Tibial nerve (tissue), 4 donors: ENCODE measurements around the gene SH3TC2. TPM values are rescaled to one million over a fixed set of nuclear protein-coding genes. Genes with fewer than 3 reads are reported as not detected.

Experiments used
- DNase-seq, 2 donors: peaks; one replicate each; pipeline ENCODE4 v3.0.0-alpha.2; 2019; ENCODE audit warnings: low spot score in 2 of 2
- H3K27ac ChIP-seq, 4 donors: fragments of 200-600 bp; sonication (generic) in 3 of 4; one replicate each; pipeline ENCODE4 v1.5.1; 2017 to 2019; ENCODE audit warnings: mild to moderate bottlenecking in 1 of 4
- H3K27me3 ChIP-seq, 2 donors: fragments of 200-600 bp; sonication (generic) in 1 of 2; one replicate each; pipeline versions ENCODE4 v1.5.1 to v1.6.0; 2017 to 2019
- H3K36me3 ChIP-seq, 3 donors: fragments of 200-600 bp; sonication (generic); one replicate each; pipeline ENCODE4 v1.5.1; 2018 to 2019
- H3K4me1 ChIP-seq, 4 donors: fragments of 200-600 bp; sonication (generic) in 3 of 4; one replicate each; pipeline ENCODE4 v1.5.1; 2017 to 2019
- H3K4me3 ChIP-seq, 4 donors: fragments of 200-600 bp; sonication (generic) in 3 of 4; one replicate each; pipeline ENCODE4 v1.5.1; 2017 to 2019; ENCODE audit warnings: mild to moderate bottlenecking in 1 of 4, moderate library complexity in 1 of 4
- H3K9me3 ChIP-seq, 4 donors: fragments of 200-600 bp; sonication (generic) in 3 of 4; one replicate each; pipeline ENCODE4 v1.5.1; 2017 to 2019
- EP300 ChIP-seq, 2 donors: sonication (generic); formaldehyde crosslinking; IDR thresholded peaks; one replicate each; pipeline ENCODE4 v1.6.1; 2017; ENCODE audit warnings: antibody characterized with exemption in 2 of 2, mild to moderate bottlenecking in 1 of 2
- POLR2A ChIP-seq, 2 donors: fragments of 450-650 bp; IDR thresholded peaks; one replicate each; pipeline ENCODE4 v1.6.1; 2017; ENCODE audit warnings: antibody characterized with exemption in 2 of 2, mild to moderate bottlenecking in 2 of 2, moderate library complexity in 2 of 2
- WGBS, 2 donors: methylation state at CpG; one replicate each; pipeline ENCODE4 v1.1.5; 2018; 5-methylcytosine and 5-hydroxymethylcytosine counted together
- total RNA-seq, 4 donors: library from RNA; depleted of rRNA; stranded (reverse); fragments of >200 nt; gene quantifications; one replicate each; pipeline ENCODE4 v1.1.0, GENCODE V29; 2016
- TF ChIP-seq, protein P1 (sequence below), 5 experiments: fragments of 200-600 bp in 3 of 5; fragments of 450-650 bp in 2 of 5; sonication (generic) in 3 of 5; IDR thresholded peaks; one replicate each; pipeline ENCODE4 v1.5.1; 2016 to 2019; ENCODE audit warnings: antibody characterized with exemption in 5 of 5, mild to moderate bottlenecking in 3 of 5, moderate library complexity in 2 of 5

SH3TC2 gene
- total RNA-seq, 4 donors from 2014 or later, result 37.2 to 92.1 (median 83.9) TPM

DNA sequence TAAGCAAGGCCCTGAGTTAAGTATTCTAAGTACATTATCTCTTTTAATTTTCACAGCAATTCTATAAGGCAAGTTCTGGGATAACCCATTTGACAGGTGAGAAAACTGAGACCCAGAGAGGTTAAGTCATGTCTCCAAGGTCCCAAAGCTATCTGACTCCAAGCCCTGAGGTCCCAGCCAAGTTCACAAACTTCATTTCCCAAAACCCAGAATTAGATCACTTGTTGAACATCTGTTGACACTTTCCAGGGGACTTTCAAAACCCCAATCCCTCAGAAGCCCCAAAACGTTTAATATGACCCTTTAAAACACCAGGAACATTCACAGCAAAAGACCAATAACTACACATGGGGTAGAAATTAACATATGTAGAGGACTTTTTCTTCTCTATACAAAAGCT is 72.0 kb downstream of the SH3TC2 start:
- TF ChIP-seq EP300 (IDR thresholded peaks at IDR 0.05), result no peak
- WGBS, 2 donors, result 41 to 48% methylated on average over 1 of the region's 1 CpG

DNA sequence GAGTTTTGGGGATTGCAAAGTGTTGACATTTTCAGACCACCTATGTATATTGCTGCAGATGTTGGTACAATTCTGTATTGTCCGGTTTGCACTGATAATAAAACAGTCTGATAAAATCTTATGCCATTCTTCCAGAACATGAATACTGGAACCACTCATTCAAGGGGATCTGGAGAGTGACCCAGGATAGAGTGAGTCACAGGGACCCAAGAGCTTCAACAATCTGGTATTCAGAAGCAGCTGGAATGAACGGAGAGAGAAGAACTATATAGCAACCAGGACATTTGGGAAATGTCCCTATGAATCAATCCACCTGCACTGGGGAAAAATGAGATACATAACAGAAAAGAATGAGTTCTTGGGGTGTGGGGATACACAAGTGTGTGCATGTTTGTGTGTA is 73.3 kb downstream of the SH3TC2 start:
- Histone ChIP-seq H3K27me3 (no peaks in the 10 kb centered on the region), H3K36me3 (no peaks in the 10 kb centered on the region), H3K9me3 (no peaks in the 10 kb centered on the region), H3K27ac (no peak overlapping the region), H3K4me1 (no peaks in the 10 kb centered on the region), H3K4me3 (no peak overlapping the region)
- WGBS, 2 donors, result 67 to 77% methylated on average over 2 of the region's 2 CpGs
- DNase-seq, result no peak
- TF ChIP-seq POLR2A (IDR thresholded peaks at IDR 0.05), result no peak
- TF ChIP-seq, protein P1, sequence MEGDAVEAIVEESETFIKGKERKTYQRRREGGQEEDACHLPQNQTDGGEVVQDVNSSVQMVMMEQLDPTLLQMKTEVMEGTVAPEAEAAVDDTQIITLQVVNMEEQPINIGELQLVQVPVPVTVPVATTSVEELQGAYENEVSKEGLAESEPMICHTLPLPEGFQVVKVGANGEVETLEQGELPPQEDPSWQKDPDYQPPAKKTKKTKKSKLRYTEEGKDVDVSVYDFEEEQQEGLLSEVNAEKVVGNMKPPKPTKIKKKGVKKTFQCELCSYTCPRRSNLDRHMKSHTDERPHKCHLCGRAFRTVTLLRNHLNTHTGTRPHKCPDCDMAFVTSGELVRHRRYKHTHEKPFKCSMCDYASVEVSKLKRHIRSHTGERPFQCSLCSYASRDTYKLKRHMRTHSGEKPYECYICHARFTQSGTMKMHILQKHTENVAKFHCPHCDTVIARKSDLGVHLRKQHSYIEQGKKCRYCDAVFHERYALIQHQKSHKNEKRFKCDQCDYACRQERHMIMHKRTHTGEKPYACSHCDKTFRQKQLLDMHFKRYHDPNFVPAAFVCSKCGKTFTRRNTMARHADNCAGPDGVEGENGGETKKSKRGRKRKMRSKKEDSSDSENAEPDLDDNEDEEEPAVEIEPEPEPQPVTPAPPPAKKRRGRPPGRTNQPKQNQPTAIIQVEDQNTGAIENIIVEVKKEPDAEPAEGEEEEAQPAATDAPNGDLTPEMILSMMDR (IDR thresholded peaks at IDR 0.05), result no peak

More for the DNA sequence above, 72.0 kb downstream of the SH3TC2 start:
- H3K27me3 ChIP-seq, result no peaks in the 10 kb centered on the region
- no peak overlapping the region for H3K4me3 ChIP-seq
- H3K4me1 ChIP-seq, result no peaks in the 10 kb centered on the region
- DNase-seq, result no peak
- no peak overlapping the region for H3K27ac ChIP-seq
- no peaks in the 10 kb centered on the region for H3K36me3 ChIP-seq
- no peaks in the 10 kb centered on the region for H3K9me3 ChIP-seq

DNA sequence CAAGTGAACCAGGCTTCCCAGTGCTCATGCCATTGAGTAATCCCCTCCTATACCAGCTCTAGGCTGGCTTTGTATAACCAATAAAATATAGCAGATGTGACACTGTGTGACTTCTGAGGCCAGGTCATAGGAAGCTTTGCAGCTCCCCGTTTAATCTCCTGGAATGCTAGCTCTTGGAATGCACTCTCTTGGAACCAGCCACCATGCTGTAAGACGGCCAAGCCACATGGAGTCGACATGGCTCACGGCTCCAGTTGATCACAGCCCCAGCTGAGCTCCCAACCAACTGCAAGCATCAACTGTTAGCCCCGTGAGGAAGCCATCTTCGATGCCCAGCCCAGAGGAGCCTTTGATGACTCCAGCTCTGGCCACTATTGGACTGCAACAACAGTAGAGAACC is 74.5 kb downstream of the SH3TC2 start:
- no peak for DNase-seq
- Histone ChIP-seq H3K27ac (no peak overlapping the region), H3K36me3 (no peaks in the 10 kb centered on the region), H3K4me3 (no peak overlapping the region), H3K4me1 (no peaks in the 10 kb centered on the region), H3K27me3 (no peaks in the 10 kb centered on the region), H3K9me3 (no peaks in the 10 kb centered on the region)
- 74 to 80% methylated on average over 4 to 6 of the region's 6 CpGs for WGBS, 2 donors
- no peak for TF ChIP-seq POLR2A (IDR thresholded peaks at IDR 0.05)
- TF ChIP-seq, protein P1 (IDR thresholded peaks at IDR 0.05), result no peak
- no peak for TF ChIP-seq EP300 (IDR thresholded peaks at IDR 0.05)

DNA sequence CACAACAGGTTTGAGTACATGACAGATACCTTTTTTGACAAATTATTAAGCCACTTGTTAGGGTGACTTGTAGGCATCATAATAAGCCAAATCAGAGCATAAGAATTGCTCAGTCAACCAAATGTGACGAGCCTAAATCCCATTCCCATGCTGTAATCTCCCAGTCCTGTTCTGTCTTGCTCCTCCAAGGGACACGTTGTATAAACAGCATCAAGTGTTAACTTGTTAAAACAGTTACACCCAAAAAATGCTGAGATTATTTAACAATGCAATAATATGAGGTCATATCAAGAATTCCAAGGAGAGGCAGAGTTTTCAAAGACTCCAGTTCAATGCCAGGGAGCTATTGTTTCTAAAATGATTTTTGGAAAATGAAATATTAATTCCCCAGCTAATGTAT is 76.2 kb downstream of the SH3TC2 start:
- Histone ChIP-seq H3K27ac (no peak overlapping the region), H3K9me3 (no peaks in the 10 kb centered on the region), H3K27me3 (no peaks in the 10 kb centered on the region), H3K4me3 (no peak overlapping the region), H3K36me3 (no peaks in the 10 kb centered on the region), H3K4me1 (no peaks in the 10 kb centered on the region)
- TF ChIP-seq EP300 (IDR thresholded peaks at IDR 0.05), result no peak
- no peak for TF ChIP-seq POLR2A (IDR thresholded peaks at IDR 0.05)
- TF ChIP-seq, protein P1 (IDR thresholded peaks at IDR 0.05), result no peak
- no peak for DNase-seq
- 61 to 64% methylated on average over 2 of the region's 2 CpGs for WGBS, 2 donors

DNA sequence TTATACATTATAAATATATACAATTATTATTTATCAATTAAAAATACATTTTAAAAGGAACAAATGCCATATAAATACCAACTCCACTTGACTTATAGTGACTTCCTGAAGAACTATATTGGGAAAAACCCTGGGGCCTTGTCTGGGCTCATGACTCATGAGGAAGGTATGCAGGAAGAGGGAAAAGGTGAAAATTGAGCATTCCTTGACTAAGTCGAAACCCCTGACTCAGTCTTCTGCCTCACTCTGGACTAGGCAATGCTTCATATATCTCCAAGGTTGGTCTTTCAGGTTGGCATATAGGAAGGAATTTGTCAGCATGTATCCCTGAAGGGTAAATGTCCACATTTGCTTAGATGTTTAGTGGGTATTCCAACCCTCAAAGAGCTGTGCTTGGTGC is 78.5 kb downstream of the SH3TC2 start:
- H3K27ac ChIP-seq, result no peak overlapping the region
- H3K4me1 ChIP-seq, result no peaks in the 10 kb centered on the region
- no peaks in the 10 kb centered on the region for H3K36me3 ChIP-seq
- no peaks in the 10 kb centered on the region for H3K27me3 ChIP-seq
- H3K9me3 ChIP-seq, result no peaks in the 10 kb centered on the region
- no peak overlapping the region for H3K4me3 ChIP-seq
- no peak for DNase-seq
- TF ChIP-seq, protein P1 (IDR thresholded peaks at IDR 0.05), result no peak
- TF ChIP-seq POLR2A (IDR thresholded peaks at IDR 0.05) (no peak), EP300 (IDR thresholded peaks at IDR 0.05) (no peak)
- 83 to 92% methylated on average over 1 of the region's 1 CpG for WGBS, 2 donors

DNA sequence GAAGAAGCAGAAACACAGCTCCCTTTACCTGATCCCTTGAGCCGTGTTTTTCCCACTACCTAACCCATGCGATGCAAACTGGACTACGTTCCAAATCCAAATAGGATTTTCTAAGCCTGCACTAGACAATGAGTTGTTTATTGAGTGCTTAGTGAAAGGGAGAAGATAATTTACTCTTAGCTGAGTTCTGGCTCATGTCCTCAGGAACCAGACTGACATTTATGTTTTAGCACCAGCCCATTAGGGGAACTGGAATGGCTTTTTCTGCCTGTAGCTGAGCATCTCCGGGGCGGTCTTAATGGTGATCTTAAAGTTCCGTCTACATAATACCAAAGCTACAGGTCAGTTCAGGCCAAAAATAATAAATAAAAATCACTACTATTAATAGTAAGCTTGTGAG is 81.5 kb downstream of the SH3TC2 start:
- peaks cover 0 to 5% (median 0%) of the 10 kb centered on the region in 4 donors for H3K4me1 ChIP-seq
- H3K27ac ChIP-seq, result no peak overlapping the region
- no peaks in the 10 kb centered on the region for H3K36me3 ChIP-seq
- no peak for TF ChIP-seq EP300 (IDR thresholded peaks at IDR 0.05)
- TF ChIP-seq, protein P1 (IDR thresholded peaks at IDR 0.05), result no peak
- 41 to 50% methylated on average over 6 of the region's 6 CpGs for WGBS, 2 donors
- H3K4me3 ChIP-seq, result no peak overlapping the region
- H3K27me3 ChIP-seq, result no peaks in the 10 kb centered on the region
- DNase-seq, result no peak
- no peaks in the 10 kb centered on the region for H3K9me3 ChIP-seq
